ENCODE measurements around the gene EFCAB8.

Gene EFCAB8

DNA sequence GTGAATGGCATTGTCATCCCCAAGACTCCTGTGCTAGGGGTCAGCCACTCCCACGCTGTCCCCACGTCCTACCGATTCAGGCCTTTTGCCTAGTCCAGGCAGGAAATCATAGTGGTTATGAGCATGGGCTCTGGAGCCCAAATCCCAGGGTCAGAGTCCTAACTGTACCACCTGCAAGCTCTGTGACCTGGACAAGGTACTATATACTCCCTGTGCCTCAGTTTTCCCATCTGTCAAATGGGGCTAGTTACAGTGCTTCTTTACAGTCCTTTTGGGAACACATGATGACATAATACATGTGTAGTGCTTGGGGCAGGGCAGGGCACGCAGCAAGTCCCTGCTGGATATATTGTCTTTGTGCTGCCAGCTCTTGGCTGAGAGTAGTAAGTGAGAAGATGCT is 27.2 kb downstream of the EFCAB8 start:
- TF ChIP-seq, protein P1, sequence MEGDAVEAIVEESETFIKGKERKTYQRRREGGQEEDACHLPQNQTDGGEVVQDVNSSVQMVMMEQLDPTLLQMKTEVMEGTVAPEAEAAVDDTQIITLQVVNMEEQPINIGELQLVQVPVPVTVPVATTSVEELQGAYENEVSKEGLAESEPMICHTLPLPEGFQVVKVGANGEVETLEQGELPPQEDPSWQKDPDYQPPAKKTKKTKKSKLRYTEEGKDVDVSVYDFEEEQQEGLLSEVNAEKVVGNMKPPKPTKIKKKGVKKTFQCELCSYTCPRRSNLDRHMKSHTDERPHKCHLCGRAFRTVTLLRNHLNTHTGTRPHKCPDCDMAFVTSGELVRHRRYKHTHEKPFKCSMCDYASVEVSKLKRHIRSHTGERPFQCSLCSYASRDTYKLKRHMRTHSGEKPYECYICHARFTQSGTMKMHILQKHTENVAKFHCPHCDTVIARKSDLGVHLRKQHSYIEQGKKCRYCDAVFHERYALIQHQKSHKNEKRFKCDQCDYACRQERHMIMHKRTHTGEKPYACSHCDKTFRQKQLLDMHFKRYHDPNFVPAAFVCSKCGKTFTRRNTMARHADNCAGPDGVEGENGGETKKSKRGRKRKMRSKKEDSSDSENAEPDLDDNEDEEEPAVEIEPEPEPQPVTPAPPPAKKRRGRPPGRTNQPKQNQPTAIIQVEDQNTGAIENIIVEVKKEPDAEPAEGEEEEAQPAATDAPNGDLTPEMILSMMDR (conservative IDR thresholded peaks at IDR 0.05; ENCODE audit: low read length): no peak
- no peak overlapping the region for H3K4me3 ChIP-seq (ENCODE audit: low read length)
- no peak for DNase-seq (ENCODE audit: low read depth)

DNA sequence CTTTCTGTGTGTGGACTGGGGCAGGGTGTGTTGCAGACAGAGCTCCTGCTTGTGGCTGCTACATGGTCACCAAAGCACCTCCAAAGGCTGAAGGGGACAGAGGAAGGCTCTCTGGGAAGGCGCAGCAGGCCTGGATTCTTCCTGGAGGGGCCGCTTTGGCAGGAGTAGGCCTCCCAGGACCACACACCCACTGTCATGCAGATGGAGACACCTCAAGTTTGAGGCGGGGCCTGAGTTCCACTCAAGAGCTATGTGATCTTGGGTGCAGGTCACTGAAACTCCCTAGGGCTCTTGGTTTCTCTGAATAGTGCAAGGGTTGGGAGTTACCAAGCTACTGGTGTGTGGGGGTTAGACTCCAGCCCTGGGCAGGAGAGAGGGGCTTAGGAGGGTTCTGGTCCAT is 27.9 kb downstream of the EFCAB8 start:
- TF ChIP-seq, protein P1 (conservative IDR thresholded peaks at IDR 0.05; ENCODE audit: low read length): no peak
- no peak for DNase-seq (ENCODE audit: low read depth)

GRCh38 chr20:32887492-32887891 is 28.8 kb downstream of the EFCAB8 start:
- TF ChIP-seq, protein P1 (conservative IDR thresholded peaks at IDR 0.05; ENCODE audit: low read length): no peak
- DNase-seq (ENCODE audit: low read depth): no peak
- no peak overlapping the region for H3K4me3 ChIP-seq (ENCODE audit: low read length)

More for the DNA sequence above, 27.9 kb downstream of the EFCAB8 start:
- no peak overlapping the region for H3K4me3 ChIP-seq (ENCODE audit: low read length)

GRCh38 chr20:32888636-32889035 is 29.9 kb downstream of the EFCAB8 start:
- TF ChIP-seq, protein P1 (conservative IDR thresholded peaks at IDR 0.05; ENCODE audit: low read length): no peak
- no peak overlapping the region for H3K4me3 ChIP-seq (ENCODE audit: low read length)
- DNase-seq (ENCODE audit: low read depth): no peak

- TF ChIP-seq, protein P1 (conservative IDR thresholded peaks at IDR 0.05; ENCODE audit: low read length): no peak
- H3K4me3 ChIP-seq (ENCODE audit: low read length): no peak overlapping the region
- no peak for DNase-seq (ENCODE audit: low read depth)
Observed at GRCh38 chr20:32889281-32889680, 30.6 kb downstream of the EFCAB8 start.

DNA sequence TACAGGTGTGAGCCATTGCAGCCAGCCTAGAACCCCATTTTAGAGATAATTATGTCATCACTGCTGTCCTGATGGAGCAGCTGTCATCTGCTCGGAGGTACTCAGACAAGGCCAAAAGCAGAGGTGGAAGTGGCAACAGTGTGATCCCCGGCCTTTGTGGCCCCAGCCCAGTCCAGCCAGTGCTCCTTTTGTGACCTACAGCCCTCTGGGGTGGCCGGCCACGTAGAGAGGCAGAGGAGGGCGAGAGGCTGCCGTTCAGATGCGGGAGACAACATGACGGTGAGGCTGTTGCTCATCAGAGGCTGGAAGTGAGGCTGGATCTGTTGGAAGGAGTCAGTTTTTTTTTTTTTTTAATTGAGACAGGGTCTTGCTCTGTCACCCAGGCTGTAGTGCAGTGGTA is 32.8 kb downstream of the EFCAB8 start:
- no peak for DNase-seq (ENCODE audit: low read depth)
- TF ChIP-seq, protein P1 (conservative IDR thresholded peaks at IDR 0.05; ENCODE audit: low read length): no peak
- H3K4me3 ChIP-seq (ENCODE audit: low read length): no peak overlapping the region

DNA sequence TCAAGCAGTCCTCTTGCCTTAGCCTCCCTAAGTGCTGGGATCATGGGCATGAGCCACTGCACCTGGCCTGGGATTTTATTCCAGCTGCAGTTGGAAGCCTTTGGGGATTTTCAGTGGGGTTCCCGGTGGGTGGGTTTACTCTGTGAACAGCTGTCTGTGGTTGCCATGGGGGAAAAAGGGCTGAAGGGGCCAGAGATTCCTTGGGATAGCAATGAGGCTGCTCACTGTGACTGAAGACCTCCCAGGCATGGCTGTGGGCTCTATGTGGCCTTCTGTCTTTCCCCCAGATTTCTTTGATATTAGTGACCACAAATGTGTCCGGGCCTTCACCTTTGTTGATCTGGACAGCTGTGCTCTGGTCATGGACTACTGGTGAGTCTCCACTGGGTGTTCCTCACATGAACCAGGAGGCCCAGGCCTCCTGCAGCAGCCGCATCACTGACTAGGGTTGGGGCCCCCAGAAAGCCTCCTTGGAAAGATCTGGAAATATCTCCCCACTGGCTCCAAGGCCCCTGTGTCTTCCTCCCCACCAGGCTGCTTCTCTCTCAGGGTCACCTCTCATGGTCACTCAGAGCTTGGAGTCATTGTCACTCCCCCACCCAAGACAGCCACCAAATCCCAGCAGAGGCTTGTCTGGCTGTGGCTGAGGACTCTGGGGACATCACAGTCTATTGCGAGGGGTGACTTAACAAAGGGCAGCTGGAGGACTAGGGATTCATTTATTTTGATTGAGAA is 33.4 kb downstream of the EFCAB8 start:
- H3K4me3 ChIP-seq (ENCODE audit: low read length): no peak overlapping the region
- DNase-seq (ENCODE audit: low read depth): no peak
- TF ChIP-seq, protein P1 (conservative IDR thresholded peaks at IDR 0.05; ENCODE audit: low read length): no peak
